ENCODE measurements around the gene PIGZ. TPM values are rescaled to one million over a fixed set of nuclear protein-coding genes. Genes with fewer than 3 reads are reported as not detected.

The PIGZ gene
- total RNA-seq, 1 donor from 2014 or later: 9.8 TPM

DNA sequence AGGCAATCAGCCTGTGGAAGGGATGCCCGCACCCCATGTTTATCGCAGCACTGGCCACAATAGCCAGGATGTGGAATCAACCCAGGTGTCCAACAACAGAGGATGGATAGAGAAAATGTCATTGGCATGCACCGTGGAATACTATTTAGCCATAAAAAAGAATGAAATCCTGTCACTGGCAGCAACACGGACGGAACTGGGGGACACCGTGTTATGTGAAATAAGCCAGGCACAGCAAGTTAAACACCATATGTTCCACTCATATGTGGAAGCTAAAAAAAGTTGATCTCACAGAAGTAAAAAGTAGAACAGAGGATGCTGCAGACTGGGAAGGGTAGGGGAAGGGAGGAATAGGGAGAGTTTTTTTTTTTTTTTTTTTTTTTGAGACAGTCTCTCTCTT, 45.4 kb upstream of the PIGZ start:
- Histone ChIP-seq H3K27me3 (no peaks in the 10 kb centered on the region), H3K27ac (no peak overlapping the region), H3K4me1 (no peaks in the 10 kb centered on the region), H3K9me3 (no peaks in the 10 kb centered on the region), H3K4me3 (no peak overlapping the region), H3K36me3 (no peaks in the 10 kb centered on the region)
- no peak for DNase-seq (ENCODE audit: extremely low spot score in 2 of 2)
- TF ChIP-seq POLR2AphosphoS5 (IDR thresholded peaks at IDR 0.05; ENCODE audit: insufficient read depth in 1 of 2, low read depth in 1 of 2): no peak
- TF ChIP-seq, protein P1, sequence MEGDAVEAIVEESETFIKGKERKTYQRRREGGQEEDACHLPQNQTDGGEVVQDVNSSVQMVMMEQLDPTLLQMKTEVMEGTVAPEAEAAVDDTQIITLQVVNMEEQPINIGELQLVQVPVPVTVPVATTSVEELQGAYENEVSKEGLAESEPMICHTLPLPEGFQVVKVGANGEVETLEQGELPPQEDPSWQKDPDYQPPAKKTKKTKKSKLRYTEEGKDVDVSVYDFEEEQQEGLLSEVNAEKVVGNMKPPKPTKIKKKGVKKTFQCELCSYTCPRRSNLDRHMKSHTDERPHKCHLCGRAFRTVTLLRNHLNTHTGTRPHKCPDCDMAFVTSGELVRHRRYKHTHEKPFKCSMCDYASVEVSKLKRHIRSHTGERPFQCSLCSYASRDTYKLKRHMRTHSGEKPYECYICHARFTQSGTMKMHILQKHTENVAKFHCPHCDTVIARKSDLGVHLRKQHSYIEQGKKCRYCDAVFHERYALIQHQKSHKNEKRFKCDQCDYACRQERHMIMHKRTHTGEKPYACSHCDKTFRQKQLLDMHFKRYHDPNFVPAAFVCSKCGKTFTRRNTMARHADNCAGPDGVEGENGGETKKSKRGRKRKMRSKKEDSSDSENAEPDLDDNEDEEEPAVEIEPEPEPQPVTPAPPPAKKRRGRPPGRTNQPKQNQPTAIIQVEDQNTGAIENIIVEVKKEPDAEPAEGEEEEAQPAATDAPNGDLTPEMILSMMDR (IDR thresholded peaks at IDR 0.05): no peak
- intact Hi-C loops (cut with DNase I): no loop called here

DNA sequence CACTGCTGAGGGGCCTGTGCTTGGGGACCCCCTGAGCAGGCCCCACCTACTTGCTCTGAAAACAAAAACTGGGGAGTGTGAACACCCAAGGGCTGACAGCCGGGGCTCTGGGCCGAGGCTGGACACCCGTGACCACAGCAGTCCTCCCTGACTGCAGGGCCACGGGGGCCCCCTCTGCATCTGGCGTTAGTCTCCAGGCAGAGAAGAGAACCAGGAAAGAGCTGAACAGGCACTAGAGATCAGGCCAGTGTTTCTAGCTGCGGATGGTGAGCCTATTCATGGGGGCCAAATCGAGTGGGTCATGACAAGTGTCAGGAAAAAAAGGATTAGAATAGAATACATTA, 43.9 kb upstream of the PIGZ start:
- H3K4me1 ChIP-seq: no peaks in the 10 kb centered on the region
- no peaks in the 10 kb centered on the region for H3K9me3 ChIP-seq
- H3K27me3 ChIP-seq: no peaks in the 10 kb centered on the region
- H3K36me3 ChIP-seq: no peaks in the 10 kb centered on the region
- intact Hi-C loops (cut with DNase I): no loop called here
- DNase-seq (ENCODE audit: extremely low spot score in 2 of 2): no peak
- no peak overlapping the region for H3K4me3 ChIP-seq
- H3K27ac ChIP-seq: no peak overlapping the region
- TF ChIP-seq, protein P1 (IDR thresholded peaks at IDR 0.05): no peak
- no peak for TF ChIP-seq POLR2AphosphoS5 (IDR thresholded peaks at IDR 0.05; ENCODE audit: insufficient read depth in 1 of 2, low read depth in 1 of 2)
- no peak for TF ChIP-seq POLR2A (IDR thresholded peaks at IDR 0.05)

DNA sequence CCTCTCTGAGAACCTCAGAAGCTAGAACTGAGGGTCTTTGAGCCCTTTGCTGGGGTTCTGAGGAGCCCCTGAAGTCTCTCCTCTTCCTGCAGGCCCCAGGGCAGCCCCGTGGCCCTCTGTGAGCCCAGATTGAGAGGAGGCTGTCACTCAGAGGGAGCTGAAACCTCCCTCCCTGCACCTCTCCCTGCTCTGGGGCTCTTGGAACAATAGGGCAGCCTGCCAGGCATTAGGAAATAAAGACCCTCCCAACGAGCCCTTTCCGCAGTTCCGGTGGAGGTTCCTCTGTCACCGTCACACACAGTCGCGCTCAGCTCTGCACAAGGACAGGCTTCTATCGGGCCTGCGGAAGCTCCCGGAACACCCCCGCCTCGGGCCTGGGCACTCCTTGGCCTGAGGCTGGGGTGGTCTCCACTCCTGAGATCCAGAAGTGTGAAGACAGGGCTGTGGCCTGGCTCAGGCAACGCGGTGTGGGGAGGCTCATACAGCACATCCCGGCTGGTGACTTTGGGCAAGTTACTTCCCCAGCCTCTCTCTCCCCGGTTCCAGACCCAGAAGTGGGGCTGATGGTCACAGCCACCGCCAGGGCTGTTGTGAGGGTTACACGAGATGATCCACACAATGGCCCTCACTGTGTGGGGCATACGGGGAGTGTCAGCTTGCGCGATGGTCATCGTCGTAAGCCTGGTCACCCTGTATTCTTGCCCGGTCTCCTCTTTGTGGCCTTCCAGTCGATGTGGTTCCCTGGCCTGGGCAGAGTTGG, 43.3 kb upstream of the PIGZ start:
- Histone ChIP-seq H3K4me3 (no peak overlapping the region), H3K9me3 (no peaks in the 10 kb centered on the region), H3K27ac (no peak overlapping the region), H3K27me3 (no peaks in the 10 kb centered on the region), H3K36me3 (no peaks in the 10 kb centered on the region), H3K4me1 (no peaks in the 10 kb centered on the region)
- TF ChIP-seq POLR2A (IDR thresholded peaks at IDR 0.05): no peak
- no peak for TF ChIP-seq POLR2AphosphoS5 (IDR thresholded peaks at IDR 0.05; ENCODE audit: insufficient read depth in 1 of 2, low read depth in 1 of 2)
- TF ChIP-seq, protein P1 (IDR thresholded peaks at IDR 0.05): no peak
- DNase-seq (ENCODE audit: extremely low spot score in 2 of 2): no peak
- intact Hi-C loops (cut with DNase I): no loop called here

DNA sequence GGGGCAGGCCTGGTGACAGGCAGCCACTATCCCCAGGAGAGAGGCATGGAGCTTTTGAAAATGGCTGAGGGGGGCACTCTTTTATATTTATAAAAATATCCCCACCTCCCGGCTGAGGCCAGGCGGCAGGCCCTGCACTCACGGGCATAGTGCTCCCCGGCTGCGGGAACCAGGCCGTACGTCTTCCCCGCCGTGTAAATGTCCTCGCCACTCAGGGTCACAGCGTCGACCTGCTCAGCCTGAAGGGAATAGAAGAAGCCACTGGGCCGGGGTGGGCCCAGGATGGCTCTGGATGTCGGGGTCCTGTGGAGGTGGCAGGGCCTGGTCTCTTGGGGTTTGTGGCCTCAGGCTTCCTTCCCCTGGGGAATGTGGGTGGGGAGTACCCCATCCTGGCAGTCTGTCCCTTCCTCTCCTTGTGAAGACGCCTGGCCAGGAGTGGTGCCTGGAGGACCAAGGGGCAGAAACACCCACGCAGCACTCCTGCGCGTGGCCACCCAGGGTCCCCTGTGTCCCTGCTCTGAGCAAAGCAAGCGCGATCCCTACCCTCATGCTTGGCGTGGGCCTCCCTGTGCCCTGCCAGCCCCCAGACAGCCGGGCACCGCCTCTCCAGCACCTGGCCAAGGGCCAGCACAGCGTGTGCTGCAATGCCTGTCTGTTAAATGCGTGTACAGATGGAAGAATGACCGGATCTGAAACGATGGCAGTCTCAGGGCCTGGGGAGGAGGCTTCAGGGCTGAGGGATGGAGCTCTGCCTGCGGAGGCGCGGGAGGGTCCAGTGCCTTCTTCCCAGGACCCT, 42.1 kb upstream of the PIGZ start:
- Histone ChIP-seq H3K36me3 (no peaks in the 10 kb centered on the region), H3K27me3 (no peaks in the 10 kb centered on the region), H3K4me3 (no peak overlapping the region), H3K27ac (no peak overlapping the region), H3K9me3 (no peaks in the 10 kb centered on the region), H3K4me1 (no peaks in the 10 kb centered on the region)
- intact Hi-C loops (cut with DNase I): no loop called here
- TF ChIP-seq POLR2AphosphoS5 (IDR thresholded peaks at IDR 0.05; ENCODE audit: insufficient read depth in 1 of 2, low read depth in 1 of 2): no peak
- no peak for DNase-seq (ENCODE audit: extremely low spot score in 2 of 2)

DNA sequence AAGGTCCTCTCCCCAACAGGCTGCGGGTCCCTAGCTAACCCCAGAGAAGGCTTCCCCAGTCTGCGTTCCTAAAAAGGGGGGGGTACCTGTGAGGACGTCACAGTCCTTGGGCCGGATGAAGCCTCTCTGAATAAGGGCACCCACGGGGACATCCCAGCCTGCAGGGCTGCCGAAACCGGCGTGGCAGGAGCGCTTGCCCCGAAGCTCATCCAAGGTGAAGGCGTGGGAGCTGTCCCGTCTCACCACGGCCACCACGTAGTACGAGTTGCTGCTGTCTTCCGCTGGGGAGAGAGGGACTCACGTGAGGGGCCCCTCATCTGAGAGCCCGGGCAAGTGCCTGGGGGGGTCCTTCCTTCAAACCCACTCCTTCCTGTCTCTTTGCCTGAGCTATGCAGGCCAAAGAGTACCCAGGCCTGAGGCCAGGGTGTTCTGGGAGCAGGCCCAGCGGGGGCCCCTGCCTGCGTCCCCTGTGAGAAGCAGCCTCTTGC, 40.9 kb upstream of the PIGZ start:
- no peaks in the 10 kb centered on the region for H3K36me3 ChIP-seq
- H3K4me1 ChIP-seq: peaks cover 3% of the 10 kb centered on the region
- H3K4me3 ChIP-seq: no peak overlapping the region
- no peaks in the 10 kb centered on the region for H3K27me3 ChIP-seq
- H3K9me3 ChIP-seq: no peaks in the 10 kb centered on the region
- no peak overlapping the region for H3K27ac ChIP-seq
- TF ChIP-seq POLR2AphosphoS5 (IDR thresholded peaks at IDR 0.05; ENCODE audit: insufficient read depth in 1 of 2, low read depth in 1 of 2) (no peak), POLR2A (IDR thresholded peaks at IDR 0.05) (no peak)
- TF ChIP-seq, protein P1 (IDR thresholded peaks at IDR 0.05): no peak
- intact Hi-C loops (cut with DNase I): loop anchor here (10.0 kb wide), 1 partner anchor 175 kb away; no protein-coding TSS in a partner anchor
- no peak for DNase-seq (ENCODE audit: extremely low spot score in 2 of 2)
